GM23248 (cell line): Measurements from ENCODE around the gene MAP2K7.

Experiments
- EZH2 ChIP-seq: fragments of 200-600 bp; sonication (generic); IDR thresholded peaks from 2 replicates; pipeline ENCODE4 v1.6.1; 2018; ENCODE audit warnings: antibody characterized with exemption, mild to moderate bottlenecking; ENCODE audit not compliant: insufficient read depth, poor library complexity, severe bottlenecking
- EZH2phosphoT487 ChIP-seq: fragments of 200-600 bp; sonication (generic); IDR thresholded peaks from 2 replicates; pipeline ENCODE4 v1.6.1; 2018; ENCODE audit warnings: antibody characterized with exemption, moderate library complexity, mild to moderate bottlenecking, low read depth; ENCODE audit not compliant: insufficient read depth

- TF ChIP-seq EZH2 (no peak), EZH2phosphoT487 (no peak)
Observed at GRCh38 chr19:7900401-7900870, 3.2 kb upstream of the MAP2K7 start.
